HK-2 (cell line): ENCODE measurements around the gene STAT4.

Experiments used
- DNase-seq: peaks from one replicate; pipeline ENCODE4 v3.0.0-alpha.2; 2018; ENCODE audit not compliant: unreplicated experiment

The STAT4 gene

DNA sequence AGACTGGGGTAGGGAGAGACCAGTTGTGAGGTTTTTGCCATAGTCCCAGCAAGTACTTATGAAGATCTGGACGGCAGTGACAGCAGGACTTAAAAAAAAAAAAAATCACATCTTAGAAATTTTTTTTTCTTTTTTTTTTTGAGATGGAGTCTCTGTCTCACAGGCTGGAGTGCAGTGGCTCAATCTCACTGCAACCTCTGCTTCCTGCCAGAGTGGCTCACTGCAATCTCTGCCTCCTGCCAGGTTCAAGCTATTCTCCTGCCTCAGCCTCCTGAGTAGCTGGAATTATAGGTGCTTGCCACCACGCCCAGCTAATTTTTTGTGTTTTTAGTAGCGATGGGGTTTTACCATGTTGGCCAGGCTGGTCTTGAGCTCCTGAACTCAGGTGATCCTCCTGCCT lies 22.4 kb upstream of the STAT4 start:
- DNase-seq = no peak

DNA sequence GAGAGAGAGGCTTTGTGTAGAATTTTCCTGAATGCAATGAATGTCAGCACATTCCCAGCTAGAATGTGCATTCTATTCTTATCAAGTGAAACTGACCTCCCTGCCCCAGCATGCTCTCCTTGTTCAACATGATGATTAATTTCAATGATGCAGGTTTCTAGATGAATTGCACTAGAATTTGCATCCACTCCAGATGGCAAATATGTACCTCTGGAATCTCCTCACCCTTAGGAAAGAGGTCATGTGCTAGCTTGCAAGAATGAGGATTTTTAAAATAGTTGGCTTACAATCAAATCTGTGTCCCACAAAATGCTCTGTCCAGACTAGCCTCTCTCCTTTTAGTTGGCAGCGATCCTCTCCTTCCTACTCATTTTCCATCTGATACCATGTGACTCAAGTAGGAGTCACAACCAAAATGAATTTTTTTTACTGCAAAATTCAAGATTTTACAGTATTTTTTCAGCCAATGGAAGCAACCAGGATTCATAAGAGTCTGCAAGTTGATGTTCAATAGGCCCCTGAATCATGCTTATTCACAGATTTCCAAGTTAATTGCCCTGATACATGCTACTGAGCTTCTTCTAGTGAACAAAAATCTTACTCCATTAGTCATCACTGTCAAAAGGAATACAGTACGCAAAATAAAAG lies 21.0 kb upstream of the STAT4 start:
- no peak for DNase-seq

DNA sequence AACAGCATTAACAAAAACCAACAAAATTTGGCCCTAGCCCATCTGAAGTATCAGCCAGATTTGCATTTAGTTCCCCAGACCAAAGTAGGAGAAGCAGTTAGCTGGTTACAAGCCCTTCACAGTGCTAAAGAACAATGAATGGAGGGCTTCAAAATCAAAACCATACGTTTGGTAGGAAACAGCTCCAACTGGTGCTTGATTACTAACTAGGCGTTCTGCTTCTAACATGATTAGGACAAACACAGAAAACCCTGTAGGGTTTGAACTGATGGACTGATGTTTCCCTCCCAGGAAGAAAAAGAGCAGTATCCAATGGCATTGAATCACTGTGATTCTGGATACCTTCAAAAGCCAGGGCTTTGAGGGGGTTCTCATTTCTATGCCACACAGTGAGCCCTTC lies 20.5 kb upstream of the STAT4 start:
- no peak for DNase-seq

DNA sequence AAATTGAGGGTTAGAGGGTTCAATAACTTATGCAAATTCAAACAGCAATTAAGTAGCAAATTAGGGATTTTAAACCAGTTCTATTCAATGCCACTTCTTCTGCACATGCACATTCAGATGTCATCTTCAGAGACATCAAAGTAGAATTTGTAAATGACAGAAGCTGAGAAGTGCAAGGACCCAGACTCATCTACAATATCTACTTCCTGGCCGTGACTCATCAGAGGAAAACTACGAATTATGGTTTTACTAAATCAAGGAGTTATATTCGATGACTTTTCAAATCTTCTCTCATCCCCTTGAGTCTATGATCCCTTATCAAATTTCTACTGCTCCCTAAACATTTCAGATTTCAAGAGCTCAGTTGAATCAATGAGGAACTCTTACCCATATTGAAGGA lies 20.0 kb upstream of the STAT4 start:
- DNase-seq = no peak

DNA sequence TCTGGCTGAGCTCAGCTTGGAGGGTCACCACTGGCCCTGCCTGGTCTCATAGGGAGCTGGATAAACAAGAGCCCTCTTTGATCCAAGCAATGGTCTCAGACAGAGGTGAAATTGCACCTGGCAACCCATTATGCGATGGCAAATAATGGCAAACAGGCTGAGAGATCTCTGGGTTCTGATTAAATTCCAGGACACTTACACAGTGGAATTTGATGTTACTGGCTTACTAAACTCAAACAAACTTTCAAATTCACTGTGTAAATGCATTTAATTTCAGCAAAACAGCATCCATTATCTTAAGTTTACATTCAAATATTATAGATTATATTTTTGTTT lies 19.5 kb upstream of the STAT4 start:
- DNase-seq = no peak

DNA sequence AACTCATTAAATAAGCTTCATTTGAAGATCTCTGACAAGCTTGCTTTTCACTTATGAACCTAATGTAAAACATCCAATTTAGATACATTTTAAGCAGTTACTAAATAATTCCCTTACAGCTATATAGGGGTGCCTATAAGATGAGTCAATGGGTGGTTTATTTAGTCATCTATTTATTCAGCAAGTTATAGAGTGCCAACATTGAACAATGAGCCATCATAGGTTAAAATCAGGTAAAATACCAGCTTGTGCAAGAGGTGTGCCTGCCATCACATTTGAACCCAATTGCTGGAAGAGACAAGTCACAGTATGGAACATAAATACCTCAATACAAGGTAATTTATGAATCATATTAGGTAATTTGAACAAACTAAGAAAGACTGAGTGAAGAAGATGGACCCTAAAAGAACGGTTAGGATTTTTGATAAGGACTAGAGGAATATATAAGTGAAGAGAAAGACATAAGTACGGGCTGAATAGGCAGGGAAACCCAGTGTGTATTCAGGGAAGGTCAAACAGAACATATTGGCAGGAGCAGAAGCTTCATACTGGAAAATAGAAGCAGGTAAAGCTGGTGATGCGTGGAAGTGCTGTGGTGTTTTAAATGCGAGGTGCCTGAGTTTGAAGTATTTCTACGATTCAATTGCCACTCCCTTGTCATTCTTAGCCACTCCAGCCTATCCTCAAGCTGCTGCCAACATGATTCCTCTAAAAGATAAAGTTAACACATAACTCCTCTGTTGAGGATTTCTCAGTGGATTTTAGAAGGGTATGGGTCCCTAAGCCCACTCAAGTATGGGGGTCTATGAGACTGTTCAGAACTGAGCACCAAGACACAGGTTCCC lies 18.9 kb upstream of the STAT4 start:
- no peak for DNase-seq

DNA sequence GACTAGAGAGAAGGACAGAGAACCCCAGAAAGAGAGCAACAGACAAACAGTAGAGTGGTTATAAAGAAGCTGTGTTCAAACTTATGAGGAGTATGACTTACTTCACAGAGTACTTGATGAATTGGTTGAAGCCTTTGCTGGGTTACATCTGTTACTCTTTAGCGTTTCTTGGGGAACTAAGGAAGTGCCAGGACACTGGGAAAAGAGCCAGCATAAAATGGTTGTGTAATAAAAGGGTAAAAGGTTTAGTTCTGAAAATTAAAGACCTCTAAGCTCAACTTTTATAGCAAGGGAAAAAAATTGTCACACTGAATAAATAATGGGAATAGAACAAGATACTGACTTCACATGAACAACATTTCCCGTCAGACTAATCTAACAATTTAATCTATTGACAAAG lies 17.0 kb upstream of the STAT4 start:
- no peak for DNase-seq

DNA sequence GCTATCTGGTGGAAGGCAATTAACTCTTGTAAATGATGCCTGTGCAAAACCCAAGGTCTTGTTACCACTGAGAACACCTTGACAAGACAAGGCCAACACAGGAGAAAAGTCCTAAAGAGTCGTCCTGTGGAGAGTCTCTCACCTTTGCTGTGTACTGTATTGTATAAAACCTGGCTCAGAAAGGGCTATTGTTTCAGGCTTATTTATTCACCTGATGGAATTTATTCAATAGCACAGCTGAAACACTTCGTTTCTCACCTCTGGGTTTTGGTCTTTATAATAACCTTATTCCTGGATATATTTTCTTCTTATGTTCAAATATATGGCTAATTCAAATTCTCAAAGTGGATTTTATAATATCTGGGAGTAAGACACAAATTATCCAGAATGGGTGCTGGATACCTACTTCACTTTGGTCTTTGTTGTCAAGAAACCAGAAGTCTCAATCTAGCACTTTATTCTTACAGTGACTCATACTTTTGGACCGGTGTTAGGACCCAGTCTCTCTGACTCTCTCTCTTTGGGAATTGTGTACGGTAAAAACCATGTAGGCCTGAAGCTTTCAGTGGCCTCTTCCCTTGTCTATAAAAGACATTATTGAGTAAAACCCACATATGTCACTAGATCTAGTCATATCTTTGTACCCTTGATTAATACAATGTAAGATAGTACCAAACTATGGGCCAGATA lies 16.1 kb upstream of the STAT4 start:
- DNase-seq = no peak

DNA sequence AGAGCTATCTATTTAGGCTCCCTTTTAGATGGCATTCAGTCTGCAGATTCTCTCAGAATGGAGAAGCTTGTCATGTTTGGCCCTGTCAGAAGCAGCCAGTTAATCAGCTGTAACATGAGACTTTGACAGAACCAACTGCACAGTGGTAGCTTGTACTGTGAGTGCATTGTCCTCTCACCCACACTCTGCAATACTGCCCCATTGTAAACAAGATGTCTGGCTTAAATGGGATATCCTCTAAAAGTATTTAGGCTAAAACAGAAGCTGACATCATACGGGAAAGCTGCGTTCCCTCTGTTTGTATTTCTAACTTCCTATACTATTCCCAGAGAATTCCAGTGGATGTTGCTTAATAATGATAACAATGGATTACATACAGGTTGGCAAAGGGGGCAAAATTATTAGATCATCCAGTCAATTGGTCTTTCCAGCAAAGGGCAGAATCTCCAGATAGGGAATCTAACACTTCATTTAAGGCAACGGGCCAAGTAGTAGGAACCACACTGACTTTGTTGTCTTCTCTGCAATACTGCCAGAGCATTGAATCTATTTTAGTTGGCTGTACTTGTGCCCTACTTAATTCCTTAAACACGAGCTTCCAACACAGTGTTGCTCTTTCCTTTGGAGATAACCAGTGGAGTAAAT lies 15.4 kb upstream of the STAT4 start:
- DNase-seq = no peak

DNA sequence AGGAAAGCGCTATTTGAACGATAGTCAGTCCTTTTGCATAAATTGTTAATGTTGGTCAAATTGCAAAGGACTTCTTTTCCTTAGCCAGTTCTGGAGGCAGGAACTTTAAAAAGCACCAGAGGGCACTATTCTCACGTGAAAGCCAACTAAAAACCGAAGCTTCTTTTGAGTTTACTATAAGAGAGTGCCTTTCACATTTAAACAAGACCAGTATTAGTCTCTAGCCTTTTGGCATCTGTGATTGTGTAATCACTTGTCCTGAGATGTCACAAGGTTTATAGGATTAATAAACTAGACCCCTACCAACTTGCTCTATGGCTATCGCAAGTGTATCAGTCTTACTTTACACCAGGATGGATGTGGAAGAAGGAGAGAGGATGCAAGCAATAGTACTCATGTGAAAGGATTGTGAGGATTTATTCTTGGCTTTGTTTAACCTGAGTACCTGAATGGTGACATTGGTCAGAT lies 14.4 kb upstream of the STAT4 start:
- DNase-seq = no peak

DNA sequence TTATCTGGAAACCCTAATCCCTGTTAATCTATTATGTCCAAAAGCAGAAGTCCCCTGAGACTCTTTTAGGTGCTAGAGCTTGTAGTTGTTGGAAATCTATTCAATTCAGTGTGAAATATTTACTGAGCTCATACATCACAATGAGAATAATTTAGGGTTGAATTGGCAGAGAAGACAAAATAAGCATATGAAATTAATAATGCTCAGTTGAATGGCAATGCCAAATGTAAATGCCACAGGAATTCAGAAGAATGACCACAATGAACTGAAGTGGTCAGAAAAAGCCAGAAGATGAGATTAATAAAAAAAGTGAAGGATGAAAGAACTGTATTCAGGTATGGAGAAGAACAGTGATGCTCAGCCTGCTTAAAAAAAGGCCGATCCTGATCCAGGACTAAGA lies 8.0 kb upstream of the STAT4 start:
- DNase-seq = no peak

DNA sequence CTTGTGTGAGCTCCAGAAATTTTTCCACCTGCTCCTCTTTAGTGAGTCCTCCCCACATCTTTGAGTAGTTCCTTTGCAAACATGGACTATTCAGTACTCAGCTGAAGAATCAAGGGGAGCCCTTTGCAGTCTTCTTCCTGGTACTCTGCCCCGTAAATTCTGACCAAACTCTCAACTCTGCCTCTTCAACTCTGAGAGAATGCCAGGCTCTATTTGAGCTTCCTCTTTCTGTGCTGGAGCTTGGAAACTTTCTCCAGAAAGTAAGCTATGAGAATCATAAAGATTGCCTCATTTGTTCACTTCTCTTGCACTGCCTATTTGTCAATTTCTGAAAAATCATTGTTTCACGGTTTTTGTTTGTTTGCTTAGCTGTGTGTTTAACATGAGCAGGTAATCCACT lies 7.4 kb upstream of the STAT4 start:
- DNase-seq = no peak

DNA sequence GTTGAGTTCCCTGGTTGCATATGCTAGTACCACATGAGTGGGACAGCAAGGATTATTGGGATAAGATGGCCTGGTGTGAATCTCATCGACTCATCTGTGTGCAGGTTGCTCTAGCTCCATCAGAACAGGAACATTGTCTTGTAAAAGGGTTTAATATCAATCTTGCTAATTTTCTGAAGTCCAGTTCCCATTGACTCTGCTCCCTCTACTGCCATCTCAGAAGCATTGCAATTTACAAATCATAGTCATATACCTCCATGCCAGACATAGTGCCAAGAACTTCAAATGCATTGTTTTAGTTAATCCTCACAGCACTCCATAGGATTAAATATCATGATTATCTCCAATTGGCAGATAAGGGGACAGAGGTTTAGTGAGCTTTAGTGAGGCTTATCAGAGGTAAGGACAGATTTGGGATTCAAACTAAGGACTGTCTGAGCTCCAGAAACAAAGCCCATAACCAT lies 4.8 kb upstream of the STAT4 start:
- no peak for DNase-seq

DNA sequence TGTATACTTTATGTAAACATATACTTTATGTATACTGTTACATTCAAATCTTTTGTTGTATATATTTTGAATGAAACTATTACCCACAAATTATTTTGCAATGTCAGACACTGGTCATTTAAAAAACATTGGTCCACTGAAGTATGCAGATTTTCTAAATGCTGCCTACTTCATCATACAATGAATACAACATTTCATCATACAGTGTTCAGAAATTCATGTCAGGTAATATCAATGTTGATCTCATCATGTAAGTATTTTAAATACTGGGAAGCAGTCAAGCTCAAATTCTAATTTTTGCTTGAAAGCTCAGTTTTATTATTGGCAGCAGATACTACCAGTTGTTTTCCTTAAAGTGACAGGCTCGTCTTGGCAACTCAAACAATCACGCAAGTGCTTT lies 2.9 kb upstream of the STAT4 start:
- no peak for DNase-seq

DNA sequence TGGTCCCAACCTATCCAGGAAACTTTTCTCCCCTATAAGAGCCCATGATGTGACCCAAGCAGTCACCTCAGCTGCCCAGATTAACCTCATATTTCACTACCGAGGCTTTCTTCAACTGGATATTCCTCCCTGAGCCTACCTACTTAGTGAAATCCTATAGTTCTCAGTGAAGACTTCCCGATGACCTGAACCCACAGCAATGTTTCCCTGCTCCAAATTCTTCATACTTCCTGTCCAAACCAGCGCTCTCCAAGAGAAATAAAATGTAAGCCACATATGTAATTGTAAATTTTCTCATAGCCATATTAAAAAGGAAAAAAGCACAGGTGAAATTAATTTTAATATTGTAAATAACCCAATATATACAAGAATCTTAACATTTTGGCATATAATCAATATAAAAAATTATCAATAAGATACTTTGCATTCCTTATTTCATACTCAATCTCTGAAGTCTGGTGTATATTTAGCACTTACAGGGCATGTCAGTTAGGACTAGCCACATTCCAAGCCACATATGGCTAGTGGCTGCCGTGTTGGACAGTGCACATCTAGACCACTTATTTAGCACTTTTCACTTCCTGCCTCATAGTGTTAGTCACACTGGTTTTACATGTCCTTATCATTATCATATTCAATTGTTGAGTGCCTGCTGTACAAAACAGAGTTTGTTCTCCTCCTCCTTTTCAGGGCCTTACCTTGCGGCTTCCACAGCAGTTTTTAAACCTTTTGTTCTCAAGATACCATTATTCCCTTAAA lies 1.9 kb upstream of the STAT4 start:
- DNase-seq = no peak

DNA sequence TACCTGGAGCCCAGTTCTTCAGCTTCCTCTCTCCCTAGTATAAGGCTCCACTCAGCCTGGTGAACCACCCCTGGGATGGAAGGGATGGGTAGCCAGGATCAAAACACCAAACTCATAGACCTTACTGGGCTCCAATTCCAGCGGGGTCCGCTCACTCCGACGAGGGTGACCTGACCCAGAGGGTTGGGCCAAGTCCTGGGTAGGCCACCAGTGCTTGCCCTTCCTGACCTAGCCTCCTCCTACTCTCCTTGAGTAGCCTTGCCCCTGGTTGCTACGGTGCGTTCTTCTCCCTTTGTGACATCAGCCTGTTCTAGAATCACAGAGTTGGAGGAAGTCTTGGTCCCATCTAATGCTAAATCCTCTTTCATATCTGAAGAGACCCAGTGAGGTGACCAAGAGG lies 537 bp upstream of the STAT4 start:
- no peak for DNase-seq

DNA sequence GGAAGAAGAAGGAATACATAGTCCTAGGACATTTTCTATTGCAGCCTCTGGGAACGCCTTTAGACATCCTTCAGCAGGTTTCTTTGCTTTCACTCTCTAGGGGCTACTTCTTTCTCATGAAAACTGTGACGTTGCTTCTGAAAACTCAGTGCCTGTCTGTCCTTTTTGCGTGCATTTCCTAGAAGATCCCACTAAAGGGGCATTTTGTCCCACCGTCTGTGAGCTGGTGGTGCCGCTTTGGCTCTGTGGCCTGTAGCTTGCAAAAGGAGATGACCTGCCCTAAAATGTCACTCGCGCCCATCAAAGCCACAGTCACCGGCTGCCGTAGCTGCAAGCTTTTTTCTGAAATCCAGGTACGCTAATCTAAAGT lies 579 bp downstream of the STAT4 start:
- no peak for DNase-seq

DNA sequence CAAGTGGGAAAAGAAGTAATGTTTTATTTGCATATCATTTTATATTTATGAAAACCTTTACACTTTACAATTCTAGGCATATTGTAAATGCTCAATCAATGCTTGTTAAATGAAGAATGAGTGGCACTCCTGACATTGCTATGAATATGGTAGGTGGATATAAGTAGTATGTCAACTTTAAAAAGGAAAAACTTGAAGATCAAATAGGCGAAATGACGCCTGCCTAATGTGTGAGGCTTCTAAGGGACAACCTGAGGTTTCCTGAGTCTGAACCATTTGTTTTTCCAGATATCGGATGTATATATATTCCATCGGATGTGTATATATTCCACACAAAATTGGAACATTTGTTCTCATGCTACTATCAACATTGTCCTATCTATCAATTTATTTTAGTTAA lies 1.4 kb downstream of the STAT4 start:
- no peak for DNase-seq

DNA sequence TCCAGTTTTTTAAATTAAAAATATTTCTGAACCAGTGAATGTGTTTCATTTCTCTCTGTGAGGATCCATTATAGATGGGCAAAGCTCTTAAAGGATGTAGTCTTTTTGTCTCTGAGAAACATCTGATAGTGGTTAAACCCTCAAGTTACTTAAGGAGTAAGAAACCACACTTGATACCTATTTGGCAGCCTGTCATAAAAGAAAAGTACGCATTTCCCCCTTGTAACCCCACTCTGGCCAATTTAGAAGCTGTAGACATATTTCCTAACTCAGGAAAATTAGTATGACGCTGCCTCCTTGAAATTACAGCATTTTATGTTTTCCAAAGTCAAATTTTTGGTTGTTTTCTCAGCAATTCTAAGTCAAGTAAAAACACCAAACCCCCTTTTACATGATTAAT lies 2.0 kb downstream of the STAT4 start:
- DNase-seq = no peak

DNA sequence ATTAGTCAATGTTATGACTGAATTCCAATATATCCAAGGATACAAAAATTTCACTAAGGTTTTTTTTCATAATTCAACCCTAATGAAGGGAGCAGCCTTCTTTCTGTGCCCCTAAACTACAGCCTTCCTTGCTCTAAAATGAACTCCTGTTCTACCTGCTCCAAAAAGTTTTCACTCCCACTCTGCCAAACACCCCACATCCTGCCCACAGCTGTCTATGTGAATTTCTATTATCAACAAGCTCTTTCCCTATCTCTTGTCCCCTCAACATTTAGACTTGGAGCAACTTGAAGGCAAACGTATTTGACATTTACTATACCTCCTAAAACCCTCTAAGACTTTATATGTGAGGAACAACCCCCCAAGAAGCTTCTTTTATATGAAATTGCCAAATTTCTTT lies 2.5 kb downstream of the STAT4 start:
- DNase-seq = no peak

DNA sequence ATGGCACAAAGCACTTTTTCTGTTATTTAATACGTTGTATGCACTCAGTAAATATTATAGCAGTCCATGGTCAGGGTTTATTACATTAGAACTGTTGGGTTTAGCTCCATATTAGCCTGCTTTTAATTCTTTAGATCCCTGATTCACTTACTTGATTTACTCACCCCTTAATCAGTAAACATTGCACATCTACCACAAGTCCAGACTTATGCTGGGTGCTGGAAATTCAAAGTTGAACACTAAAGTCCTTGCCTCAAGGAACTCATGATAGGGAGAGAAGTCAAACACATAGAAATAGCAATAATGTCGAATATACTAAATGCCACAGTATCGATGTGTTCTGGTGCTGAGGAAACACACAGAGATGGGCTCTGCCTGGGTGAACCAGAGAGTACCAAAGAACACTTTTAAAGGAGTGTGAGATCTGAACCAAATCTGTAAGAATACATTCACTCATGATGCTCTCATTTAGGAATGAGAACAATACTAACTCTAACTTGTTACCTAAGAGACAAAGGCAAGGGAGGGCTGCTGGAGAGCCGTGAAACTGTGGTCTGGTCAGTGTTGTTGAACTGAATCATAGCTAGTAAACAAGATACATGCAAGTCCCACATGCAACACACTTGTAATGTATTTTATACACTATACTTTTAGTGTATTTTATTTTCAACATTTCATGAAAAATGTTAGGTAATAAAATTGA lies 4.9 kb downstream of the STAT4 start:
- DNase-seq = no peak
